GM23338 (cell line): Measurements from ENCODE around the gene SEMA4A. TPM values are rescaled to one million over a fixed set of nuclear protein-coding genes. Genes with fewer than 3 reads are reported as not detected.

Source experiments
- ATAC-seq: fragments of 200-7000 bp; cut with Tn5 transposase; 3 replicates; pipeline ENCODE4 v1.9.1; 2020
- DNase-seq: peaks from one replicate; pipeline ENCODE4 v3.0.0-alpha.2; 2015; ENCODE audit warnings: low spot score
- H2AFZ ChIP-seq: fragments of 200-600 bp; sonication (generic); 2 replicates; pipeline ENCODE4 v1.8.0; 2016; ENCODE audit warnings: antibody characterized with exemption, mild to moderate bottlenecking, moderate library complexity
- H3F3A ChIP-seq: fragments of 200-600 bp; sonication (generic); replicated peaks from 2 replicates; pipeline ENCODE4 v1.8.0; 2017; ENCODE audit warnings: antibody characterized with exemption, mixed run types, low read depth
- H3K27ac ChIP-seq: fragments of 200-600 bp; sonication (generic); 2 replicates; pipeline ENCODE4 v1.6.1; 2016; ENCODE audit warnings: low read depth
- H3K27me3 ChIP-seq: fragments of 200-600 bp; sonication (generic); 2 replicates; pipeline ENCODE4 v1.8.0; 2016; ENCODE audit warnings: mild to moderate bottlenecking, mixed run types, moderate library complexity; ENCODE audit not compliant: insufficient read depth
- H3K36me3 ChIP-seq: fragments of 200-600 bp; sonication (generic); 2 replicates; pipeline ENCODE4 v1.8.0; 2016; ENCODE audit warnings: mild to moderate bottlenecking; ENCODE audit not compliant: insufficient read depth
- H3K4me1 ChIP-seq: fragments of 200-600 bp; sonication (generic); 2 replicates; pipeline ENCODE4 v1.8.0; 2016; ENCODE audit warnings: mild to moderate bottlenecking, moderate library complexity; ENCODE audit not compliant: insufficient read depth
- H3K4me2 ChIP-seq: fragments of 200-600 bp; sonication (generic); 2 replicates; pipeline ENCODE4 v1.7.1; 2017; ENCODE audit warnings: mixed run types
- H3K4me3 ChIP-seq: fragments of 200-600 bp; sonication (generic); 2 replicates; pipeline ENCODE4 v1.6.1; 2016; ENCODE audit warnings: mixed run types
- H3K79me2 ChIP-seq: fragments of 200-600 bp; sonication (generic); replicated peaks from 2 replicates; pipeline ENCODE4 v1.8.0; 2017; ENCODE audit warnings: mild to moderate bottlenecking; ENCODE audit not compliant: insufficient read depth
- H3K9me2 ChIP-seq: fragments of 200-600 bp; sonication (generic); 2 replicates; pipeline ENCODE4 v1.8.0; 2017; ENCODE audit not compliant: insufficient read depth
- H4K20me1 ChIP-seq: fragments of 200-600 bp; sonication (generic); replicated peaks from 2 replicates; pipeline ENCODE4 v1.8.0; 2017; ENCODE audit warnings: mild to moderate bottlenecking; ENCODE audit not compliant: insufficient read depth
- H3K27ac Mint-ChIP-seq: 2 replicates; pipeline ENCODE4 v1.8.0; 2020; ENCODE audit warnings: inconsistent platforms, mild to moderate bottlenecking, moderate library complexity, mixed read lengths
- H3K27me3 Mint-ChIP-seq: 3 replicates; pipeline ENCODE4 v1.8.0; 2022; ENCODE audit warnings: low read depth, mild to moderate bottlenecking, moderate library complexity, mixed read lengths, inconsistent platforms; ENCODE audit not compliant: insufficient read depth, poor library complexity
- H3K36me3 Mint-ChIP-seq: 3 replicates; pipeline ENCODE4 v1.8.0; 2021; ENCODE audit warnings: low read depth, mild to moderate bottlenecking, inconsistent platforms, moderate library complexity, mixed read lengths
- H3K4me1 Mint-ChIP-seq: 3 replicates; pipeline ENCODE4 v1.8.0; 2020; ENCODE audit warnings: mild to moderate bottlenecking, inconsistent platforms, mixed read lengths
- H3K4me3 Mint-ChIP-seq: 3 replicates; pipeline ENCODE4 v1.8.0; 2021; ENCODE audit warnings: moderate library complexity, mild to moderate bottlenecking, inconsistent platforms, mixed read lengths
- H3K9me3 Mint-ChIP-seq: 3 replicates; pipeline ENCODE4 v1.8.0; 2020; ENCODE audit warnings: moderate library complexity, mild to moderate bottlenecking, inconsistent platforms, mixed read lengths
- CREB1 ChIP-seq: fragments of 250-450 bp; sonication (Bioruptor Pico); IDR thresholded peaks from 2 replicates; pipeline ENCODE4 v1.5.0; 2020; ENCODE audit warnings: low read depth, mild to moderate bottlenecking, moderate library complexity
- ETS1 ChIP-seq: IDR thresholded peaks from 2 replicates; pipeline ENCODE4 v1.6.1; 2016; ENCODE audit warnings: antibody characterized with exemption
- EZH2 ChIP-seq: fragments of 200-600 bp; sonication (generic); IDR thresholded peaks from one replicate; pipeline ENCODE4 v1.8.0; 2017; ENCODE audit warnings: antibody characterized with exemption, mild to moderate bottlenecking, low read depth; ENCODE audit not compliant: unreplicated experiment
- EZH2phosphoT487 ChIP-seq: fragments of 200-600 bp; sonication (generic); IDR thresholded peaks from one replicate; pipeline ENCODE4 v1.8.1; 2018; ENCODE audit warnings: antibody characterized with exemption; ENCODE audit not compliant: unreplicated experiment
- JUNB ChIP-seq: IDR thresholded peaks from one replicate; pipeline ENCODE4 v1.6.1; 2016; ENCODE audit warnings: antibody characterized with exemption; ENCODE audit not compliant: unreplicated experiment
- NANOG ChIP-seq: IDR thresholded peaks from 2 replicates; pipeline ENCODE4 v1.6.1; 2016; ENCODE audit warnings: antibody characterized with exemption, borderline replicate concordance
- POLR2AphosphoS5 ChIP-seq: IDR thresholded peaks from 2 replicates; pipeline ENCODE4 v1.6.1; 2016; ENCODE audit warnings: antibody characterized with exemption, low read depth
- REST ChIP-seq: IDR thresholded peaks from one replicate; pipeline ENCODE4 v1.6.1; 2018; ENCODE audit warnings: antibody characterized with exemption; ENCODE audit not compliant: unreplicated experiment
- STAT1 ChIP-seq: IDR thresholded peaks from one replicate; pipeline ENCODE4 v1.6.1; 2016; ENCODE audit warnings: antibody characterized with exemption; ENCODE audit not compliant: unreplicated experiment
- ZNF114 ChIP-seq: fragments of 250-450 bp; sonication (Bioruptor Pico); IDR thresholded peaks from 2 replicates; pipeline ENCODE4 v1.5.0; 2020; ENCODE audit warnings: mild to moderate bottlenecking, moderate library complexity
- ZNF331 ChIP-seq: fragments of 250-450 bp; sonication (Bioruptor Pico); IDR thresholded peaks from 2 replicates; pipeline ENCODE4 v1.5.0; 2020; ENCODE audit warnings: low read depth, mild to moderate bottlenecking, moderate library complexity
- ZNF462 ChIP-seq: fragments of 250-450 bp; sonication (Bioruptor Pico); IDR thresholded peaks from 2 replicates; pipeline ENCODE4 v1.5.0; 2020; ENCODE audit warnings: mild to moderate bottlenecking, moderate library complexity
- polyA plus RNA-seq: library from polyadenylated mRNA; unstranded; fragments of >200 nt; fragmentation: Nextera tagmentation; extraction: Ambion mirVana; gene quantifications from 2 replicates; pipeline ENCODE4 v1.2.1, GENCODE V29; 2016
- total RNA-seq: library from RNA; depleted of rRNA; stranded (reverse); fragments of >200 nt; shearing (Covaris generic); gene quantifications from 2 replicates; pipeline ENCODE4 v1.2.3, GENCODE V29; 2014
- TF ChIP-seq, protein P1 (sequence below), 2 experiments: fragments of 200-600 bp in 1 of 2; sonication (generic) in 1 of 2; conservative IDR thresholded peaks; 2 replicates each; pipeline versions ENCODE4 v1.5.1 to v1.6.1; 2016 to 2017; ENCODE audit warnings: antibody characterized with exemption in 2 of 2, low read depth in 2 of 2, mild to moderate bottlenecking in 2 of 2, moderate library complexity in 1 of 2

The SEMA4A gene
- total and polyA plus RNA-seq, 2 experiments from 2014 or later, result 5.5 to 20.2 TPM

GRCh38 chr1:156119503-156120209, 33.7 kb upstream of the SEMA4A start:
- peaks cover 8% of the 10 kb centered on the region; the same call in 1 of the 2 replicates for H3K27me3 ChIP-seq
- no peaks in the 10 kb centered on the region; the same call in 1 of the 2 replicates for H4K20me1 ChIP-seq

More at GRCh38 chr1:156119503-156120209, 33.7 kb upstream of the SEMA4A start:
- Histone ChIP-seq H3K79me2 (peaks cover 29% of the 10 kb centered on the region), H3K9me2 (no peaks in the 10 kb centered on the region), H3K4me2 (no peak overlapping the region), H3K4me1 (peaks cover 41% of the 10 kb centered on the region), H2AFZ (no peak overlapping the region), H3K36me3 (no peaks in the 10 kb centered on the region), H3K4me3 (no peak overlapping the region), H3K27ac (no peak overlapping the region), H3F3A (0 out of 2 replicates have a peak, but pooled peaks cover 8% of the 10 kb centered on the region)
- no peaks in the 10 kb centered on the region; the same call in 2 of the 3 replicates for H3K36me3 Mint-ChIP-seq
- no peak overlapping the region for H3K4me3 Mint-ChIP-seq
- H3K9me3 Mint-ChIP-seq, result no peaks in the 10 kb centered on the region; the same call in 2 of the 3 replicates
- DNase-seq (no peak), ATAC-seq (no peak)
- peaks cover 58% of the 10 kb centered on the region for H3K4me1 Mint-ChIP-seq
- H3K27ac Mint-ChIP-seq, result no peak overlapping the region
- H3K27me3 Mint-ChIP-seq, result peaks cover 43% of the 10 kb centered on the region
- TF ChIP-seq STAT1 (no peak), ZNF114 (no peak), EZH2 (no peak), ZNF462 (CRISPR knock-in tag) (no peak), REST (no peak), CREB1 (CRISPR knock-in tag) (no peak), ETS1 (no peak), ZNF331 (CRISPR knock-in tag) (no peak), JUNB (no peak), POLR2AphosphoS5 (no peak), NANOG (no peak), EZH2phosphoT487 (no peak)
- TF ChIP-seq, protein P1, sequence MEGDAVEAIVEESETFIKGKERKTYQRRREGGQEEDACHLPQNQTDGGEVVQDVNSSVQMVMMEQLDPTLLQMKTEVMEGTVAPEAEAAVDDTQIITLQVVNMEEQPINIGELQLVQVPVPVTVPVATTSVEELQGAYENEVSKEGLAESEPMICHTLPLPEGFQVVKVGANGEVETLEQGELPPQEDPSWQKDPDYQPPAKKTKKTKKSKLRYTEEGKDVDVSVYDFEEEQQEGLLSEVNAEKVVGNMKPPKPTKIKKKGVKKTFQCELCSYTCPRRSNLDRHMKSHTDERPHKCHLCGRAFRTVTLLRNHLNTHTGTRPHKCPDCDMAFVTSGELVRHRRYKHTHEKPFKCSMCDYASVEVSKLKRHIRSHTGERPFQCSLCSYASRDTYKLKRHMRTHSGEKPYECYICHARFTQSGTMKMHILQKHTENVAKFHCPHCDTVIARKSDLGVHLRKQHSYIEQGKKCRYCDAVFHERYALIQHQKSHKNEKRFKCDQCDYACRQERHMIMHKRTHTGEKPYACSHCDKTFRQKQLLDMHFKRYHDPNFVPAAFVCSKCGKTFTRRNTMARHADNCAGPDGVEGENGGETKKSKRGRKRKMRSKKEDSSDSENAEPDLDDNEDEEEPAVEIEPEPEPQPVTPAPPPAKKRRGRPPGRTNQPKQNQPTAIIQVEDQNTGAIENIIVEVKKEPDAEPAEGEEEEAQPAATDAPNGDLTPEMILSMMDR (conservative IDR thresholded peaks at IDR 0.05; ENCODE audit: low read depth in 2 of 2), result no peak
